Activated CD4-positive, alpha-beta T cell treated with anti-CD3 and anti-CD28 coated beads, Interleukin-2, amount 50 U/mL, for 1 hour (primary cell): Measurements from ENCODE around the gene FRG2.
"Not testable (repeated sequence)": the region's sequence is repeated elsewhere in the genome, so short reads cannot be mapped to it uniquely, and the experiment has no call there.

Experiments
- DNase-seq: peaks from one replicate; pipeline ENCODE4 v3.0.0-alpha.2; 2020

The FRG2 gene

GRCh38 chr4:190015538-190016368 is 11.3 kb downstream of the FRG2 start:
- no peak for DNase-seq

GRCh38 chr4:190014771-190015537 is 12.1 kb downstream of the FRG2 start:
- DNase-seq = no peak

- not testable (repeated sequence) for DNase-seq
These were observed 37.1 kb downstream of the FRG2 start for GRCh38 chr4:189989941-189990340.

GRCh38 chr4:189988877-189989431 is 38.1 kb downstream of the FRG2 start:
- no peak for DNase-seq

- DNase-seq = not testable (repeated sequence)
These were observed 41.3 kb downstream of the FRG2 start for GRCh38 chr4:189985651-189986243.

GRCh38 chr4:189984661-189985060 is 42.4 kb downstream of the FRG2 start:
- not testable (repeated sequence) for DNase-seq

- not testable (repeated sequence) for DNase-seq
These were observed 43.0 kb downstream of the FRG2 start for GRCh38 chr4:189983916-189984526.

- DNase-seq = no peak
These were observed 45.1 kb downstream of the FRG2 start for GRCh38 chr4:189981970-189982369.

- not testable (repeated sequence) for DNase-seq
These were observed 46.8 kb downstream of the FRG2 start for GRCh38 chr4:189980292-189980691.

GRCh38 chr4:189979196-189980047 is 47.6 kb downstream of the FRG2 start:
- DNase-seq = no peak
